Tongue (tissue), 2 donors: ENCODE measurements around the gene DSTYK. TPM values are rescaled to one million over a fixed set of nuclear protein-coding genes. Genes with fewer than 3 reads are reported as not detected.
"Not testable (repeated sequence)": the region's sequence is repeated elsewhere in the genome, so short reads cannot be mapped to it uniquely, and the experiment has no call there.

Experiments
- DNase-seq: peaks from one replicate; pipeline ENCODE4 v3.0.0-alpha.2; 2015
- total RNA-seq: library from RNA; depleted of rRNA; stranded (reverse); fragments of >200 nt; gene quantifications from one replicate; pipeline ENCODE4 v1.2.3, GENCODE V29; 2014

The DSTYK gene
- total RNA-seq, 1 donor from 2014 or later = 15.8 TPM

GRCh38 chr1:205170532-205171269, 40.8 kb downstream of the DSTYK start:
- no peak for DNase-seq

- no peak for DNase-seq
These were observed 42.3 kb downstream of the DSTYK start for GRCh38 chr1:205169248-205169647.

- no peak for DNase-seq
These were observed 43.2 kb downstream of the DSTYK start for GRCh38 chr1:205168291-205168690.

- no peak for DNase-seq
These were observed 49.2 kb downstream of the DSTYK start for GRCh38 chr1:205162301-205162700.

GRCh38 chr1:205161076-205161475, 50.4 kb downstream of the DSTYK start:
- no peak for DNase-seq

GRCh38 chr1:205158048-205158616, 53.4 kb downstream of the DSTYK start:
- no peak for DNase-seq

GRCh38 chr1:205155665-205156377, 55.7 kb downstream of the DSTYK start:
- not testable (repeated sequence) for DNase-seq

GRCh38 chr1:205152505-205152904, 59.0 kb downstream of the DSTYK start:
- no peak for DNase-seq

- no peak for DNase-seq
These were observed 60.7 kb downstream of the DSTYK start for GRCh38 chr1:205150651-205151428.

- DNase-seq = no peak
These were observed 64.2 kb downstream of the DSTYK start for GRCh38 chr1:205147191-205147835.

GRCh38 chr1:205144751-205145150, 66.8 kb downstream of the DSTYK start:
- peak; percentile 18 for DNase-seq

GRCh38 chr1:205144046-205144720, 67.3 kb downstream of the DSTYK start:
- DNase-seq = no peak

GRCh38 chr1:205142102-205142469, 69.4 kb downstream of the DSTYK start:
- DNase-seq = no peak

- DNase-seq = peak; percentile 90
These were observed 70.0 kb downstream of the DSTYK start for GRCh38 chr1:205141236-205142101.

GRCh38 chr1:205140113-205140512, 71.4 kb downstream of the DSTYK start:
- DNase-seq = no peak

- DNase-seq = no peak
These were observed 73.6 kb downstream of the DSTYK start for GRCh38 chr1:205137901-205138300.

GRCh38 chr1:205133287-205133686, 78.2 kb downstream of the DSTYK start:
- DNase-seq = no peak

GRCh38 chr1:205129447-205130029, 82.0 kb downstream of the DSTYK start:
- DNase-seq = no peak

GRCh38 chr1:205128050-205128449, 83.5 kb downstream of the DSTYK start:
- no peak for DNase-seq

GRCh38 chr1:205127646-205128045, 83.9 kb downstream of the DSTYK start:
- DNase-seq = no peak
